Skeletal muscle tissue (tissue), 5 donors: ENCODE measurements around the gene AGAP4. TPM values are rescaled to one million over a fixed set of nuclear protein-coding genes. Genes with fewer than 3 reads are reported as not detected.
"Not testable (repeated sequence)": the region's sequence is repeated elsewhere in the genome, so short reads cannot be mapped to it uniquely, and the experiment has no call there.

Source experiments
- H3K27ac ChIP-seq: one replicate; pipeline ENCODE4 v1.7.0; 2013; ENCODE audit warnings: mild to moderate bottlenecking, low read depth, low read length, inconsistent platforms
- H3K27me3 ChIP-seq, 3 donors: one replicate each; pipeline ENCODE4 v1.7.0; 2013; ENCODE audit warnings: low read length in 3 of 3; ENCODE audit not compliant: control insufficient read depth in 3 of 3, insufficient read depth in 3 of 3
- H3K36me3 ChIP-seq, 3 donors: one replicate each; pipeline ENCODE4 v1.7.0; 2013; ENCODE audit warnings: low read length in 3 of 3; ENCODE audit not compliant: control insufficient read depth in 3 of 3, insufficient read depth in 3 of 3
- H3K4me1 ChIP-seq, 3 donors: one replicate each; pipeline ENCODE4 v1.7.0; 2013; ENCODE audit warnings: low read length in 3 of 3, mild to moderate bottlenecking in 3 of 3; ENCODE audit not compliant: control insufficient read depth in 3 of 3, insufficient read depth in 3 of 3
- H3K4me3 ChIP-seq, 3 donors: one replicate each; pipeline ENCODE4 v1.7.0; 2013; ENCODE audit warnings: low read length in 3 of 3
- H3K9ac ChIP-seq, 3 donors: one replicate each; pipeline ENCODE4 v1.7.0; 2013; ENCODE audit warnings: low read length in 3 of 3, mild to moderate bottlenecking in 3 of 3, moderate library complexity in 2 of 3, low read depth in 1 of 3
- H3K9me3 ChIP-seq, 3 donors: one replicate each; pipeline ENCODE4 v1.7.0; 2013; ENCODE audit warnings: low read length in 3 of 3; ENCODE audit not compliant: control insufficient read depth in 3 of 3
- small RNA-seq: library from RNA; depleted of rRNA; stranded (forward); fragments of <200 nt; gene quantifications from one replicate; pipeline ENCODE3, GENCODE V24; 2014
- total RNA-seq: library from RNA; depleted of rRNA; stranded (reverse); fragments of >200 nt; gene quantifications from one replicate; pipeline ENCODE4 v1.2.3, GENCODE V29; 2014
- donor health status: Osteomylitis.

Gene AGAP4
- total RNA-seq, 1 donor from 2014 or later, result 14.6 TPM

DNA sequence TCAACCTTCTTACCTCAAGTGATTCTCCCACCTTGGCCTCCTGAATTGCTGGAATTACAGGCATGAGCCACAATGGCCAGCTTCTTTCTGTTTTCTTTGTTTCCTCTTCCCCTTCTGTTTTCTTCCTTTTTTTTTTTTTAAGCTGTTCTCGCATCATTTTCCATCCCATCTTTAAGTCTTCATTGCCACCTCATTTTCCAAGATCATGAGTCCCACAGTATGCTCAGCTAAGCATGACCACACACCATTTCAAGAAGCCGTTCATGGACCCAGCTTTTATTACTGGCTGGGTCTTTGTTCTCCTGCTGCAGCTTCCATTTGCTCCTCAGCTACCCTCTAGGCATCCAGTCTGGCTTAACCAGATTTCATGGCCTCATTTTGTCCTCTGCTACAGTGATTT is 52.5 kb downstream of the AGAP4 start:
- H3K27me3 ChIP-seq, H3K27ac ChIP-seq, H3K9ac ChIP-seq, H3K4me1 ChIP-seq, H3K4me3 ChIP-seq, H3K9me3 ChIP-seq, H3K36me3 ChIP-seq: not testable (repeated sequence)

DNA sequence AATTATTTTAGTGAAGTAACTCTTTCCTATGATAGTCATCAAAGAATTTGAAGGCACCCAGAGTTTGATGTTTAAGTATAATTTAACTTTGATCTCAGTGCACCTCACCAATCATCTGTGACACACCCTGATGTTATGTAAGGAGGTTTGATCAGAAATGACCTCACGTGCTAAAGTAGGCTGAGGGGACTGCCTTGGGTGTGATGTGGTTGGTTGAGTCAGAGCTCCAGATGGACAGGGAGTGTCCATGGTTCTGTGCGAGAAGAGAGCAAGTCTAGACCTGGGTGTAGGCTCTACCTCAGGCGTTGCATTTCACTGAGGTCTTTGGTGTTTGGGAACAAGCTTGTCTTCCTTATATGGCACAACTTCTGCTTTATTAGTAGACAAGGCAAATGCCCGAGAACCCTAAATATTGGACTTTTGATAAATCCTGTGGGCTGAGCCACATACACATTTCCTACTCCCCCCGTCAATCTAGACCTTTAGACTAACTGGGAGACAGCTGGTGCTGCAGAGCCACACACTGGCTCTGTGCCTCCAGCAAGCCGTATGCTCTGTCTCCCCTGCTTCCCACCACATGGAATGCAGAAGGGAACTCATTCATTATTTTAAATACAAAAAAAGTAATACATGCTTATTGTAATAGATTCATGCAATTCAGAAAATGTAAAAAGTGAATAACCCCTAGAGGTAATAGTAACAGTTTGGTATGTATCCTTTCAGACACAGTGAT is 56.4 kb downstream of the AGAP4 start:
- H3K36me3 ChIP-seq, H3K27ac ChIP-seq, H3K9ac ChIP-seq, H3K9me3 ChIP-seq, H3K4me1 ChIP-seq, H3K27me3 ChIP-seq, H3K4me3 ChIP-seq: not testable (repeated sequence)

DNA sequence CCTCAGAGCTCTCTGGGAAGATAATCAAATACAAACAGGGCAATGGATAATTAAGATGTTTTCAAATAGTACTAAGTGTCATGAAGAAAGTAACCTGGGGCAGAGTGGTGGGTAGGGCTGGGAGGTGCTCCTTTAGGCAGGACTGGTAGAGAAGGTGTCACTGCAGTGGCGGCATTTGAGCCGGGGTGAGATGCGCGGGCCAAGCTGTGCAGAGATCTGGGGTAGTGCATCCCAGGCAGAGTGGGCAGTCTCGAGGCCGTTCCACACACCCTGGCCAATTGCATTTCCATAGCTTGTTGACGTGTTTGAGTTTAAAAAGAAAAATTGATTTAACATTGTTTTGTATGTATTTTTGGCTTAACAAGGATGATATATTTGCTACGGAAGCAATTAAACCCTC is 57.3 kb downstream of the AGAP4 start:
- not testable (repeated sequence) for H3K4me1 ChIP-seq, H3K4me3 ChIP-seq, H3K9me3 ChIP-seq, H3K27ac ChIP-seq, H3K27me3 ChIP-seq, H3K9ac ChIP-seq
- H3K36me3 ChIP-seq, result peaks cover 4 to 15% (median 7%) of the 10 kb centered on the region in 3 donors

DNA sequence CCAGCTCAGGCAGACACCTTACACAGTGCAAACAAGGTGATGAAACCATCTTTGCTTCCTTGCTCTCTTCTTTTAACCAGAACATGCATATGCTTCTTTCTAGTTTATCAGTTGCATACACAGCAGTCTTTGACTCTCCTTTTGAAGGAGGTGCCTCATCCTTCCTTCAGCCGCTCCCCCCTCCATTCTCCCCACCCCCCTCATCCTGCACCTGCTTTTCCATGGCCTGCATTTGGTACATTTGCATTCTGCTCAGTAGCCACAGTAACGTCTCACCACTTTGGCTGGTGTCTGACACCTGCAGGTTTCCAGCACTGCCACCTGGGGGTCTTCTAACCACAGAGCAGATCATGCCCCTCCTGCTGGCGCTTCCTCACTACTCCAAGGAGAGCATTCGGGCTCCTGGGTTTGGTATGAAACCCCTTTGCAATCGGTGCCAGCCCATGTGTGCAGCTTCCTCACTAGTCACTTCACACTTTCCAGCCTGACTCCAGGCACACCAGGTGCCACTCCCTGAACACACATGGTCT is 60.0 kb downstream of the AGAP4 start:
- H3K9me3 ChIP-seq, H3K27me3 ChIP-seq, H3K27ac ChIP-seq, H3K4me3 ChIP-seq, H3K9ac ChIP-seq, H3K4me1 ChIP-seq: not testable (repeated sequence)
- H3K36me3 ChIP-seq, result peaks cover 4 to 18% (median 10%) of the 10 kb centered on the region in 3 donors

DNA sequence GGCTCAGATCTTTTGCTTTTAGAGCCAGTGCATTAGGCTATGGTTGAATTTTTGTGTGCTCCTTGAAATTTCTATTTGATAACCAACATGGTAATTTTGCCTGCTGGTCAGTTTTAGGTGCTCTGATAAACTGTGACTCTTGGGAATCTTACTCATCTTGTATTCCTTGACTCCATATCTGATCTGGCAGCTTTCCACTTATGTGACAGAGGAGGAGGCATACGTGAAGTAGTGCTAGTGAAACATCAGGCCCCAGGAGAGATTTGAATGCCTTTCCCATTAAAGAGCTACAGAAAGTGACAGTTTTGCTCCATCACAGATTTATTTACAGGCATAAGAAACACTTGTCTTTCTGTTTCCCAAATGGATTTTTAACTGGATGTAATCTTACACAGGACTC is 61.1 kb downstream of the AGAP4 start:
- H3K36me3 ChIP-seq, result peaks cover 4 to 18% (median 10%) of the 10 kb centered on the region in 3 donors
- not testable (repeated sequence) for H3K9ac ChIP-seq, H3K27ac ChIP-seq, H3K27me3 ChIP-seq, H3K4me3 ChIP-seq, H3K9me3 ChIP-seq, H3K4me1 ChIP-seq

Small RNA genes within 50 kb of the gene (small RNA-seq; reads per million reads assigned to genes)
- gene AC012044.1 (not detected), gene RNA5SP310 (not detected)

Other genes with a start within 250 kb of the AGAP4 start
- gene ZFAND4, start 174.7 kb downstream of the AGAP4 start, total RNA-seq, result 21.9 TPM
- gene WASHC2C, start 120.2 kb downstream of the AGAP4 start, total RNA-seq, result 16.2 TPM
- 61.6 TPM for gene TIMM23, start 125.0 kb upstream of the AGAP4 start, total RNA-seq
- 338 TPM for gene NCOA4, start 183.1 kb upstream of the AGAP4 start, total RNA-seq
- gene MSMB, start 198.8 kb upstream of the AGAP4 start, total RNA-seq, result not detected